Upper lobe of left lung (tissue), 6 donors: ENCODE data around the gene ALDOB. TPM values are rescaled to one million over a fixed set of nuclear protein-coding genes. Genes with fewer than 3 reads are reported as not detected.
A peak's percentile ranks its signal among the peaks of the same experiment; 100 is the strongest.

Experiments
- ATAC-seq, 2 donors: fragments of 200-7000 bp; cut with Tn5 transposase; one replicate each; pipeline ENCODE4 v1.9.1; 2022; ENCODE audit warnings: mild to moderate bottlenecking in 2 of 2, moderate library complexity in 2 of 2; ENCODE audit not compliant: low FRiP score in 2 of 2
- DNase-seq, 2 donors: peaks; one replicate each; pipeline ENCODE4 v3.0.0-alpha.2; 2019 to 2020
- H3K27ac ChIP-seq, 4 donors: fragments of 200-600 bp; sonication (generic); one replicate each; pipeline ENCODE4 v1.5.1; 2016 to 2019
- H3K27me3 ChIP-seq, 4 donors: fragments of 200-600 bp; sonication (generic); one replicate each; pipeline ENCODE4 v1.5.1; 2017 to 2019
- H3K36me3 ChIP-seq, 4 donors: fragments of 200-600 bp; sonication (generic); one replicate each; pipeline ENCODE4 v1.5.1; 2016 to 2019
- H3K4me1 ChIP-seq, 4 donors: fragments of 200-600 bp; sonication (generic); one replicate each; pipeline ENCODE4 v1.5.1; 2018 to 2019
- H3K4me3 ChIP-seq, 4 donors: fragments of 200-600 bp; sonication (generic); one replicate each; pipeline ENCODE4 v1.5.1; 2017 to 2019; ENCODE audit warnings: mild to moderate bottlenecking in 2 of 4, moderate library complexity in 1 of 4
- H3K9me3 ChIP-seq, 4 donors: fragments of 200-600 bp; sonication (generic); one replicate each; pipeline ENCODE4 v1.5.1; 2018 to 2019
- EP300 ChIP-seq, 4 donors: sonication (generic); formaldehyde crosslinking; IDR thresholded peaks; one replicate each; pipeline ENCODE4 v1.5.1; 2017; ENCODE audit warnings: antibody characterized with exemption in 4 of 4, control low read depth in 2 of 4
- POLR2A ChIP-seq, 4 donors: fragments of 450-650 bp; IDR thresholded peaks; one replicate each; pipeline ENCODE4 v1.5.1; 2016 to 2017; ENCODE audit warnings: antibody characterized with exemption in 4 of 4, mild to moderate bottlenecking in 2 of 4
- POLR2AphosphoS5 ChIP-seq, 2 donors: sonication (generic); formaldehyde crosslinking; IDR thresholded peaks; one replicate each; pipeline ENCODE4 v1.5.1; 2017; ENCODE audit warnings: antibody characterized with exemption in 2 of 2
- WGBS, 2 donors: methylation state at CpG; one replicate each; pipeline ENCODE4 v1.1.5; 2017 to 2018; 5-methylcytosine and 5-hydroxymethylcytosine counted together
- small RNA-seq, 4 donors: library from RNA; depleted of rRNA; stranded (forward); fragments of <200 nt; gene quantifications; one replicate each; pipeline ENCODE3, GENCODE V24; 2016
- total RNA-seq, 6 donors: library from RNA; depleted of rRNA in 4 of 6; stranded (reverse); fragments of >200 nt in 4 of 6; gene quantifications; one replicate each; pipeline versions ENCODE4 v1.1.0 to v1.2.1, GENCODE V29; 2016 to 2021
- TF ChIP-seq, protein P1 (sequence below), 6 experiments: fragments of 450-650 bp in 4 of 6; fragments of 200-600 bp in 2 of 6; sonication (generic) in 2 of 6; IDR thresholded peaks; one replicate each; pipeline ENCODE4 v1.5.1; 2016 to 2019; ENCODE audit warnings: antibody characterized with exemption in 6 of 6
- donor health status: DM: no; HTN: no; CAD: no; lungs with moderate emphysema.
- donor health status: DM: no; HTN: yes; CAD: no; lungs with severe emphysema.

The ALDOB gene
- total RNA-seq, 6 donors from 2014 or later: 1.3 to 1.8 TPM; not detected in 4

- TF ChIP-seq POLR2AphosphoS5 (IDR thresholded peaks at IDR 0.05) (no peak), POLR2A (IDR thresholded peaks at IDR 0.05) (no peak), EP300 (IDR thresholded peaks at IDR 0.05) (no peak)
- TF ChIP-seq, protein P1, sequence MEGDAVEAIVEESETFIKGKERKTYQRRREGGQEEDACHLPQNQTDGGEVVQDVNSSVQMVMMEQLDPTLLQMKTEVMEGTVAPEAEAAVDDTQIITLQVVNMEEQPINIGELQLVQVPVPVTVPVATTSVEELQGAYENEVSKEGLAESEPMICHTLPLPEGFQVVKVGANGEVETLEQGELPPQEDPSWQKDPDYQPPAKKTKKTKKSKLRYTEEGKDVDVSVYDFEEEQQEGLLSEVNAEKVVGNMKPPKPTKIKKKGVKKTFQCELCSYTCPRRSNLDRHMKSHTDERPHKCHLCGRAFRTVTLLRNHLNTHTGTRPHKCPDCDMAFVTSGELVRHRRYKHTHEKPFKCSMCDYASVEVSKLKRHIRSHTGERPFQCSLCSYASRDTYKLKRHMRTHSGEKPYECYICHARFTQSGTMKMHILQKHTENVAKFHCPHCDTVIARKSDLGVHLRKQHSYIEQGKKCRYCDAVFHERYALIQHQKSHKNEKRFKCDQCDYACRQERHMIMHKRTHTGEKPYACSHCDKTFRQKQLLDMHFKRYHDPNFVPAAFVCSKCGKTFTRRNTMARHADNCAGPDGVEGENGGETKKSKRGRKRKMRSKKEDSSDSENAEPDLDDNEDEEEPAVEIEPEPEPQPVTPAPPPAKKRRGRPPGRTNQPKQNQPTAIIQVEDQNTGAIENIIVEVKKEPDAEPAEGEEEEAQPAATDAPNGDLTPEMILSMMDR (IDR thresholded peaks at IDR 0.05): no peak
- no peak for DNase-seq
- H3K9me3 ChIP-seq: no peaks in the 10 kb centered on the region
- H3K4me3 ChIP-seq: no peak overlapping the region
- peak in 1 of 2 donors; percentile 56 for ATAC-seq
- no peak overlapping the region for H3K27ac ChIP-seq
- WGBS, 2 donors: 90 to 92% methylated on average over 12 of the region's 12 CpGs
- no peaks in the 10 kb centered on the region for H3K4me1 ChIP-seq
- H3K36me3 ChIP-seq: no peaks in the 10 kb centered on the region
- no peaks in the 10 kb centered on the region for H3K27me3 ChIP-seq
Observed at GRCh38 chr9:101375546-101375945, 60.0 kb downstream of the ALDOB start.

GRCh38 chr9:101372327-101373118 is 63.1 kb downstream of the ALDOB start:
- no peak for ATAC-seq
- 61 to 75% methylated on average over 2 of the region's 2 CpGs for WGBS, 2 donors

GRCh38 chr9:101371813-101372212 is 63.8 kb downstream of the ALDOB start:
- Histone ChIP-seq H3K4me3 (no peak overlapping the region), H3K36me3 (no peaks in the 10 kb centered on the region), H3K27me3 (no peaks in the 10 kb centered on the region), H3K4me1 (no peaks in the 10 kb centered on the region), H3K9me3 (no peaks in the 10 kb centered on the region), H3K27ac (no peak overlapping the region)
- ATAC-seq: no peak
- TF ChIP-seq EP300 (IDR thresholded peaks at IDR 0.05) (no peak), POLR2A (IDR thresholded peaks at IDR 0.05) (no peak), POLR2AphosphoS5 (IDR thresholded peaks at IDR 0.05) (no peak)
- TF ChIP-seq, protein P1 (IDR thresholded peaks at IDR 0.05): no peak
- no peak for DNase-seq
- WGBS, 2 donors: 88 to 95% methylated on average over 3 of the region's 3 CpGs

More at GRCh38 chr9:101372327-101373118, 63.1 kb downstream of the ALDOB start:
- H3K4me3 ChIP-seq: no peak overlapping the region
- no peaks in the 10 kb centered on the region for H3K9me3 ChIP-seq
- H3K27me3 ChIP-seq: no peaks in the 10 kb centered on the region
- H3K27ac ChIP-seq: no peak overlapping the region
- H3K36me3 ChIP-seq: no peaks in the 10 kb centered on the region
- TF ChIP-seq EP300 (IDR thresholded peaks at IDR 0.05): no peak
- TF ChIP-seq POLR2A (IDR thresholded peaks at IDR 0.05): no peak
- TF ChIP-seq POLR2AphosphoS5 (IDR thresholded peaks at IDR 0.05): no peak
- TF ChIP-seq, protein P1 (IDR thresholded peaks at IDR 0.05): no peak
- H3K4me1 ChIP-seq: no peaks in the 10 kb centered on the region
- DNase-seq: no peak

Small RNA genes within 50 kb of the gene (small RNA-seq; reads per million reads assigned to genes)
- gene AL353621.2: 0 reads per million in 4 donors

Other genes starting within 250 kb of the ALDOB start
- 1 to 10 TPM in 2 of 6 donors, not detected in 4; 1.7 to 3.3 TPM for gene BAAT, start 50.8 kb downstream of the ALDOB start, total RNA-seq
- gene MRPL50, start 37.2 kb downstream of the ALDOB start, total RNA-seq: 10 to 100 TPM in 2 of 6 donors, 1 to 10 TPM in 4; 3.9 to 13.4 (median 9.2) TPM
- 10 to 100 TPM; 10.4 to 25.1 (median 13.4) TPM for gene ZNF189, start 36.9 kb downstream of the ALDOB start, total RNA-seq
- gene RNF20, start 98.1 kb upstream of the ALDOB start, total RNA-seq: 10 to 100 TPM; 12.2 to 45.6 (median 29.6) TPM
- gene PPP3R2, start 159.2 kb upstream of the ALDOB start, total RNA-seq: not detected